K562 (cell line): Measurements from ENCODE around the gene LRP2BP. TPM values are rescaled to one million over a fixed set of nuclear protein-coding genes. Genes with fewer than 3 reads are reported as not detected.

Source experiments
- BCOR ChIP-seq: fragments of 450-650 bp; IDR thresholded peaks from 2 replicates; pipeline ENCODE4 v1.6.1; 2016
- CXXC5 ChIP-seq: fragments of 250-450 bp; sonication (Bioruptor Pico); IDR thresholded peaks from 2 replicates; pipeline ENCODE4 v1.8.0; 2022; ENCODE audit warnings: inconsistent platforms, mild to moderate bottlenecking, moderate library complexity
- EGR1 ChIP-seq: fragments of 450-650 bp; conservative IDR thresholded peaks from 2 replicates; pipeline ENCODE4 v1.6.1; 2017; ENCODE audit warnings: mild to moderate bottlenecking
- FOXM1 ChIP-seq, 2 experiments: fragments of 450-650 bp in 1 of 2; sonication (generic) in 1 of 2; formaldehyde crosslinking in 1 of 2; IDR thresholded peaks; 2 replicates each; pipeline versions ENCODE4 v1.6.1 to v1.9.0; 2017 to 2022; ENCODE audit warnings: low read depth in 2 of 2, mild to moderate bottlenecking in 2 of 2, missing genetic modification reagents in 1 of 2, moderate library complexity in 1 of 2
- HDAC8 ChIP-seq: fragments of 450-650 bp; IDR thresholded peaks from 2 replicates; pipeline ENCODE4 v1.6.1; 2016; ENCODE audit warnings: mild to moderate bottlenecking, missing genetic modification characterization, moderate library complexity, missing compliant biosample characterization
- KDM1A ChIP-seq, 2 experiments: fragments of 450-650 bp; IDR thresholded peaks; 2 replicates each; pipeline ENCODE4 v1.6.1; 2016; ENCODE audit warnings: mild to moderate bottlenecking in 2 of 2
- KDM4B ChIP-seq, 2 experiments: fragments of 450-650 bp in 1 of 2; sonication (generic) in 1 of 2; IDR thresholded peaks; 2 replicates each; pipeline ENCODE4 v1.6.1; 2016 to 2017; ENCODE audit warnings: borderline replicate concordance in 2 of 2, antibody characterized with exemption in 1 of 2, low read depth in 1 of 2, mild to moderate bottlenecking in 1 of 2
- MECOM ChIP-seq: fragments of 250-450 bp; sonication (Bioruptor Pico); IDR thresholded peaks from 2 replicates; pipeline ENCODE4 v1.8.0; 2022; ENCODE audit warnings: inconsistent platforms
- NR2C2 ChIP-seq, 2 experiments: fragments of 200-800 bp in 1 of 2; sonication (Bioruptor generic) in 1 of 2; sonication (generic) in 1 of 2; formaldehyde crosslinking in 1 of 2; IDR thresholded peaks; 2 replicates each; pipeline versions ENCODE4 v1.6.1 to v1.8.0; 2016 to 2022; ENCODE audit warnings: mild to moderate bottlenecking in 1 of 2, missing compliant biosample characterization in 1 of 2, missing genetic modification characterization in 1 of 2, missing genetic modification reagents in 1 of 2
- PCBP1 ChIP-seq: fragments of 200-400 bp; formaldehyde crosslinking; IDR thresholded peaks from 2 replicates; pipeline ENCODE4 v1.6.1; 2018; ENCODE audit warnings: mild to moderate bottlenecking, low read depth, low read length; ENCODE audit not compliant: poor library complexity, severe bottlenecking
- RBM22 ChIP-seq: fragments of 200-400 bp; formaldehyde crosslinking; IDR thresholded peaks from 2 replicates; pipeline ENCODE4 v1.6.1; 2018; ENCODE audit warnings: low read length, low read depth; ENCODE audit not compliant: poor library complexity, severe bottlenecking
- SMARCC2 ChIP-seq: fragments of 450-650 bp; IDR thresholded peaks from 2 replicates; pipeline ENCODE4 v1.6.1; 2017; ENCODE audit warnings: antibody characterized with exemption, moderate library complexity, mild to moderate bottlenecking, low read depth
- SUPT5H ChIP-seq: fragments of 450-650 bp; IDR thresholded peaks from 2 replicates; pipeline ENCODE4 v1.6.1; 2016
- ZFX ChIP-seq: sonication (generic); formaldehyde crosslinking; IDR thresholded peaks from 2 replicates; pipeline ENCODE4 v1.8.0; 2022; ENCODE audit warnings: mild to moderate bottlenecking, missing genetic modification reagents, moderate library complexity
- ZNF644 ChIP-seq: fragments of 200-800 bp; sonication (Bioruptor generic); IDR thresholded peaks from 2 replicates; pipeline ENCODE4 v1.6.1; 2016; ENCODE audit warnings: low read depth, missing genetic modification characterization, missing compliant biosample characterization
- ZNF695 ChIP-seq: fragments of 450-650 bp; formaldehyde crosslinking; IDR thresholded peaks from 2 replicates; pipeline ENCODE4 v1.4.0; 2020; ENCODE audit warnings: mild to moderate bottlenecking, moderate library complexity
- ZNF699 ChIP-seq: fragments of 250-450 bp; sonication (Bioruptor Pico); IDR thresholded peaks from 2 replicates; pipeline ENCODE4 v1.8.0; 2021; ENCODE audit warnings: mild to moderate bottlenecking, moderate library complexity; ENCODE audit not compliant: insufficient replicate concordance
- polyA plus RNA-seq, 8 experiments: library from polyadenylated mRNA; depleted of rRNA in 4 of 8; stranded (reverse) in 5 of 8; unstranded in 3 of 8; fragments of >200 nt; fragmentation: Nextera tagmentation in 2 of 8; fragmentation: Illumina TruSeq in 1 of 8; extraction: Ambion mirVana in 2 of 8; extraction: Trizol in 1 of 8; gene quantifications; 2 replicates each; pipeline versions ENCODE4 v1.2.1 to v1.2.3, GENCODE V29; 2011 to 2014; ENCODE audit warnings: inconsistent platforms in 1 of 8, missing spikeins in 1 of 8
- total RNA-seq, 7 experiments: library from RNA; depleted of rRNA in 6 of 7; stranded (reverse); fragments of >200 nt in 6 of 7; fragmentation: Illumina TruSeq in 2 of 7; extraction: Trizol in 2 of 7; gene quantifications; 2 replicates each; pipeline versions ENCODE4 v1.2.1 to v1.2.3, GENCODE V29; 2011 to 2021; ENCODE audit warnings: low replicate concordance in 1 of 7
- TF ChIP-seq, protein P1 (sequence below): sonication (generic); formaldehyde crosslinking; IDR thresholded peaks from 2 replicates; pipeline ENCODE4 v1.8.0; 2022; ENCODE audit warnings: missing genetic modification reagents, mild to moderate bottlenecking, moderate library complexity, borderline replicate concordance
- TF ChIP-seq, protein P2 (sequence below): fragments of 450-650 bp; IDR thresholded peaks from 2 replicates; pipeline ENCODE4 v1.6.1; 2016; ENCODE audit warnings: antibody characterized with exemption
- TF ChIP-seq, protein P3 (sequence below): fragments of 450-650 bp; formaldehyde crosslinking; IDR thresholded peaks from 2 replicates; pipeline ENCODE4 v1.4.0; 2022; ENCODE audit warnings: mild to moderate bottlenecking, moderate library complexity

Gene LRP2BP
- total and polyA plus RNA-seq, 9 of the 15 experiments (the other 6 are each of a cell fraction or from before 2014, with no cell fraction given), result 0.42 to 2.1 (median 0.62) TPM

DNA sequence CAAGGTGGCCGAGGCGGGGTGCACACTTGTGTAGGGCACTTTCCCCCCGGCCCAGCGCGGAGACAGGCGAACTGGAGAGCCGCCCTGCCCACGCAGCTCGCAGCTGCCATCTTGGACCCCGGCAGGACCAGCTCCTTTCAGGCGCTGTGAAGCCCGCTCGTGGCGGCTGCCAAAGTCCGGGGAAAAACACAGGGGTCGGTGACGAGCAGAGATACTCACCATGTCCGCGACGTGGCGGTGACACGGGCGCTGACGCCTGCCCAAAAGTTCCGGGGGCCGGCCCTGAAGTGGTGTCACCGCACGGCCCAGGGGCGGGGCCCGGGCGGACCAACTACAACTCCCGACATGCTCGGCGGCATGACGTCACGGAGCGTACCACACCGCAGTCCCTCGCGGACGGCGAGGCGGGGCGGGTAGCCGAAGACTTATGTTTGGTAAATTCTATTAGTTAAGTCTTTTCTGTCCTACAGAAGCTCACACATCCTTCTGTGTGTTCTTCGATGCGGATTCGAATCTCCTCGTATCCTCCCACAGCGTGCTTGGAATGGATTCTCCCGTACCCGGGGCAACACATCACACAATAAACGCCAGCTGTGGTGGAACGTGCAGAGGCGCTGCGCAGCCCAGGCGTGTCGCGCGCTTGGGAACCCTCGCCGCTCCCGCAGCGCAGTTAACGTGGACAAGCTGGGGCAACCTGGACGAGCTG is 30.1 kb upstream of the LRP2BP start, which contains the start of gene UFSP2 (continued):
- TF ChIP-seq, protein P1, sequence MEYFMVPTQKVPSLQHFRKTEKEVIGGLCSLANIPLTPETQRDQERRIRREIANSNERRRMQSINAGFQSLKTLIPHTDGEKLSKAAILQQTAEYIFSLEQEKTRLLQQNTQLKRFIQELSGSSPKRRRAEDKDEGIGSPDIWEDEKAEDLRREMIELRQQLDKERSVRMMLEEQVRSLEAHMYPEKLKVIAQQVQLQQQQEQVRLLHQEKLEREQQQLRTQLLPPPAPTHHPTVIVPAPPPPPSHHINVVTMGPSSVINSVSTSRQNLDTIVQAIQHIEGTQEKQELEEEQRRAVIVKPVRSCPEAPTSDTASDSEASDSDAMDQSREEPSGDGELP (CRISPR knock-in tag), result peak; percentile 100
- TF ChIP-seq ZFX (CRISPR knock-in tag) (peak; percentile 93), ZNF644 (tag) (peak; percentile 71; the same call in 1 of the 2 replicates), HDAC8 (tag) (no peak), MECOM (CRISPR knock-in tag) (no peak), RBM22 (peak; percentile 78), FOXM1 (IDR thresholded peaks at IDR 0.05; ENCODE audit: low read depth) (no peak), FOXM1 (CRISPR knock-in tag; IDR thresholded peaks at IDR 0.05; ENCODE audit: low read depth) (no peak), NR2C2 (CRISPR knock-in tag; IDR thresholded peaks at IDR 0.05) (no peak), NR2C2 (tag; IDR thresholded peaks at IDR 0.05) (peak; percentile 38; the same call in 1 of the 2 replicates), EGR1 (peak; percentile 91), PCBP1 (peak; percentile 77), SUPT5H (peak; percentile 67), ZNF695 (no peak), CXXC5 (CRISPR knock-in tag) (peak; percentile 93), KDM4B (IDR thresholded peaks at IDR 0.05; ENCODE audit: borderline replicate concordance in 2 of 2, low read depth in 1 of 2) (0 out of 4 replicates have a peak, but pooled peaks of 1 of the 2 experiments have one; percentile 89), BCOR (peak; percentile 78), KDM1A (IDR thresholded peaks at IDR 0.05) (no peak), SMARCC2 (no peak; the same call in 1 of the 2 replicates), ZNF699 (CRISPR knock-in tag) (no peak)
- TF ChIP-seq, protein P2, sequence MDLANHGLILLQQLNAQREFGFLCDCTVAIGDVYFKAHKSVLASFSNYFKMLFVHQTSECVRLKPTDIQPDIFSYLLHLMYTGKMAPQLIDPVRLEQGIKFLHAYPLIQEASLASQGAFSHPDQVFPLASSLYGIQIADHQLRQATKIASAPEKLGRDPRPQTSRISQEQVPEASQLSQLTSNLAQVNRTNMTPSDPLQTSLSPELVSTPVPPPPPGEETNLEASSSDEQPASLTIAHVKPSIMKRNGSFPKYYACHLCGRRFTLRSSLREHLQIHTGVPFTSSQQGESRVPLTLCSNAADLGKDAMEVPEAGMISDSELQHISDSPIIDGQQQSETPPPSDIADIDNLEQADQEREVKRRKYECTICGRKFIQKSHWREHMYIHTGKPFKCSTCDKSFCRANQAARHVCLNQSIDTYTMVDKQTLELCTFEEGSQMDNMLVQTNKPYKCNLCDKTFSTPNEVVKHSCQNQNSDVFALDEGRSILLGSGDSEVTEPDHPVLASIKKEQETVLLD, result peak; percentile 39; the same call in 1 of the 2 replicates
- TF ChIP-seq, protein P3, sequence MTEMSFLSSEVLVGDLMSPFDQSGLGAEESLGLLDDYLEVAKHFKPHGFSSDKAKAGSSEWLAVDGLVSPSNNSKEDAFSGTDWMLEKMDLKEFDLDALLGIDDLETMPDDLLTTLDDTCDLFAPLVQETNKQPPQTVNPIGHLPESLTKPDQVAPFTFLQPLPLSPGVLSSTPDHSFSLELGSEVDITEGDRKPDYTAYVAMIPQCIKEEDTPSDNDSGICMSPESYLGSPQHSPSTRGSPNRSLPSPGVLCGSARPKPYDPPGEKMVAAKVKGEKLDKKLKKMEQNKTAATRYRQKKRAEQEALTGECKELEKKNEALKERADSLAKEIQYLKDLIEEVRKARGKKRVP (CRISPR knock-in tag), result no peak
